HepG2 (cell line): Measurements from ENCODE around the gene LSS.

ENCODE experiments used
- ATF3 ChIP-seq: sonication (generic); formaldehyde crosslinking; IDR thresholded peaks from 2 replicates; pipeline ENCODE4 v1.4.0; 2020; ENCODE audit warnings: missing genetic modification reagents
- CTCF ChIP-seq: sonication (generic); formaldehyde crosslinking; IDR thresholded peaks from 2 replicates; pipeline ENCODE4 v1.5.0; 2020; ENCODE audit warnings: mild to moderate bottlenecking, missing genetic modification reagents, moderate library complexity
- ELF1 ChIP-seq: sonication (generic); formaldehyde crosslinking; IDR thresholded peaks from 2 replicates; pipeline ENCODE4 v1.4.0; 2020; ENCODE audit warnings: missing genetic modification reagents
- ESRRA ChIP-seq: sonication (generic); formaldehyde crosslinking; IDR thresholded peaks from 2 replicates; pipeline ENCODE4 v1.5.1; 2020; ENCODE audit warnings: mild to moderate bottlenecking, low read depth, missing genetic modification reagents
- HNRNPH1 ChIP-seq: fragments of 200-400 bp; formaldehyde crosslinking; optimal IDR thresholded peaks from 2 replicates; pipeline ENCODE3; 2017; ENCODE audit warnings: mild to moderate bottlenecking, low read depth, low read length
- NR3C1 ChIP-seq: sonication (generic); formaldehyde crosslinking; IDR thresholded peaks from 2 replicates; pipeline ENCODE4 v1.4.0; 2020; ENCODE audit warnings: missing genetic modification reagents
- POLR2AphosphoS5 ChIP-seq: IDR thresholded peaks from 2 replicates; pipeline ENCODE4 v1.6.1; 2012; ENCODE audit warnings: low read depth, low read length
- SOX5 ChIP-seq: IDR thresholded peaks from 2 replicates; pipeline ENCODE4 v1.6.1; 2016; ENCODE audit warnings: borderline replicate concordance
- XRCC5 ChIP-seq: fragments of 200-400 bp; formaldehyde crosslinking; optimal IDR thresholded peaks from 2 replicates; pipeline ENCODE3; 2017; ENCODE audit warnings: mild to moderate bottlenecking, low read length
- ZBTB33 ChIP-seq: sonication (generic); formaldehyde crosslinking; IDR thresholded peaks from 2 replicates; pipeline ENCODE4 v1.4.0; 2020; ENCODE audit warnings: missing genetic modification reagents
- ZNF432 ChIP-seq: sonication (generic); formaldehyde crosslinking; IDR thresholded peaks from 2 replicates; pipeline ENCODE4 v1.5.0; 2020; ENCODE audit warnings: missing genetic modification reagents, mild to moderate bottlenecking, borderline replicate concordance
- ZNF629 ChIP-seq: sonication (generic); formaldehyde crosslinking; conservative IDR thresholded peaks from 2 replicates; pipeline ENCODE4 v1.5.0; 2020; ENCODE audit warnings: missing genetic modification reagents

- TF ChIP-seq XRCC5 (no peak), NR3C1 (CRISPR knock-in tag) (no peak), SOX5 (CRISPR knock-in tag) (no peak), CTCF (CRISPR knock-in tag) (no peak), ELF1 (CRISPR knock-in tag) (no peak), ZNF629 (CRISPR knock-in tag) (no peak), POLR2AphosphoS5 (no peak), ATF3 (CRISPR knock-in tag) (no peak), HNRNPH1 (no peak), ZBTB33 (CRISPR knock-in tag) (no peak), ZNF432 (CRISPR knock-in tag) (no peak), ESRRA (CRISPR knock-in tag) (no peak)
Observed at GRCh38 chr21:46185716-46186115, 42.9 kb downstream of the LSS start.
